DMS79 treated with DMSO at 0.1 percent for 48 hours (cell line): ENCODE measurements around the gene MFNG.

Source experiments
- DNase-seq: peaks from one replicate; lab custom pipeline; 2025; lab: John Stamatoyannopoulos, UW

The MFNG gene

GRCh38 chr22:37493979-37494378 lies 7.8 kb upstream of the MFNG start:
- DNase-seq: no peak

GRCh38 chr22:37492428-37493344 lies 6.5 kb upstream of the MFNG start:
- DNase-seq: no peak

- DNase-seq: no peak
These were observed 5.6 kb upstream of the MFNG start for GRCh38 chr22:37491559-37492427.

GRCh38 chr22:37491106-37491505 lies 4.9 kb upstream of the MFNG start:
- DNase-seq: no peak

GRCh38 chr22:37489983-37490382 lies 3.8 kb upstream of the MFNG start:
- DNase-seq: no peak

- no peak for DNase-seq
These were observed 2.4 kb upstream of the MFNG start for GRCh38 chr22:37488337-37489135.

GRCh38 chr22:37487571-37487970 lies 1.4 kb upstream of the MFNG start:
- DNase-seq: no peak

- DNase-seq: no peak
These were observed 945 bp upstream of the MFNG start for GRCh38 chr22:37487129-37487528.

- DNase-seq: no peak
These were observed 575 bp downstream of the MFNG start for GRCh38 chr22:37485395-37486223.

- no peak for DNase-seq
These were observed 1.4 kb downstream of the MFNG start for GRCh38 chr22:37484480-37485394.

- no peak for DNase-seq
These were observed 3.1 kb downstream of the MFNG start for GRCh38 chr22:37483050-37483449.

- no peak for DNase-seq
These were observed 3.9 kb downstream of the MFNG start for GRCh38 chr22:37482244-37482643.

GRCh38 chr22:37481347-37481907 lies 4.8 kb downstream of the MFNG start:
- DNase-seq: no peak

- DNase-seq: no peak
These were observed 5.5 kb downstream of the MFNG start for GRCh38 chr22:37480387-37481346.

- no peak for DNase-seq
These were observed 7.0 kb downstream of the MFNG start for GRCh38 chr22:37479196-37479595.

GRCh38 chr22:37476389-37477329 lies 9.5 kb downstream of the MFNG start:
- DNase-seq: peak; percentile 6

- DNase-seq: no peak
These were observed 11.6 kb downstream of the MFNG start for GRCh38 chr22:37474447-37475090.
